K562 (cell line): ENCODE data around the gene SIK1. TPM values are rescaled to one million over a fixed set of nuclear protein-coding genes. Genes with fewer than 3 reads are reported as not detected.

Source experiments
- ATAC-seq: fragments of 200-7000 bp; cut with Tn5 transposase; 3 replicates; pipeline ENCODE4 v1.9.1; 2020; ENCODE audit warnings: moderate library complexity
- BruUV-seq: library from RNA; stranded (reverse); fragments of 400-500 nt; replicated peaks from 2 replicates; lab custom pipeline; 2021; lab: Mats Ljungman, UMichigan
- CTCF ChIA-PET: fragments of 300-600 bp; formaldehyde crosslinking; extraction: SDS; loops from one replicate; lab custom pipeline; 2021; ENCODE audit warnings: low intra/inter-chr PET ratio; lab: Yijun Ruan, JAX
- POLR2A ChIA-PET: fragments of 300-600, 350-650 bp; sonication (Branson Sonifier 250); formaldehyde crosslinking; extraction: SDS; loops from one replicate; lab custom pipeline; 2021; ENCODE audit warnings: antibody characterized with exemption, inconsistent platforms; lab: Yijun Ruan, JAX
- DNase-seq, 4 experiments: peaks; one replicate each; pipeline versions ENCODE4 v3.0.0 to v3.0.0-alpha.2; 2011 to 2018; ENCODE audit warnings: low spot score in 3 of 4, mixed read lengths in 3 of 4; ENCODE audit errors: extremely low read depth in 1 of 4
- FAIRE-seq: peaks from 2 replicates; lab custom pipeline; 2011; peaks lifted over from hg19 to GRCh38; lab: Jason Lieb, UNC
- H2AFZ ChIP-seq: 2 replicates; pipeline ENCODE4 v1.6.0; 2011; ENCODE audit warnings: low read depth, low read length, control low read depth, inconsistent platforms
- H3K27ac ChIP-seq: fragments of 200-600 bp; 3 replicates; pipeline ENCODE4 v1.8.0; 2011; ENCODE audit warnings: low read depth, mild to moderate bottlenecking, control low read depth, inconsistent platforms, low read length, moderate library complexity, mixed read lengths; ENCODE audit errors: extremely low read depth
- H3K27me3 ChIP-seq, 2 experiments: fragments of 300-600 bp in 1 of 2; 2 replicates in 1 of 2; 3 replicates in 1 of 2; pipeline versions ENCODE4 v1.6.0 to v1.8.0; 2011; ENCODE audit warnings: inconsistent platforms in 2 of 2, low read length in 2 of 2, mild to moderate bottlenecking in 1 of 2, mixed read lengths in 1 of 2, moderate library complexity in 1 of 2; ENCODE audit not compliant: control insufficient read depth in 2 of 2, insufficient read depth in 2 of 2
- H3K36me3 ChIP-seq: fragments of 300-600 bp; 3 replicates; pipeline ENCODE4 v1.8.0; 2011; ENCODE audit warnings: mild to moderate bottlenecking, low read length, inconsistent platforms; ENCODE audit not compliant: control insufficient read depth, insufficient read depth
- H3K4me1 ChIP-seq, 2 experiments: fragments of 200-600 bp in 1 of 2; replicated peaks in 1 of 2; 2 replicates in 1 of 2; 3 replicates in 1 of 2; pipeline versions ENCODE4 v1.5.1 to v1.8.0; 2011; ENCODE audit warnings: inconsistent platforms in 2 of 2, low read length in 2 of 2, mild to moderate bottlenecking in 1 of 2, mixed read lengths in 1 of 2, moderate library complexity in 1 of 2; ENCODE audit not compliant: control insufficient read depth in 2 of 2, insufficient read depth in 2 of 2
- H3K4me2 ChIP-seq: 2 replicates; pipeline ENCODE4 v1.6.1; 2011; ENCODE audit warnings: low read length, control low read depth, inconsistent platforms, mixed read lengths; ENCODE audit not compliant: insufficient read depth
- H3K4me3 ChIP-seq: fragments of 200-600 bp; sonication (generic), shearing (Covaris generic); 2 replicates; pipeline ENCODE4 v1.5.1; 2016; ENCODE audit warnings: control low read depth, inconsistent platforms
- H3K79me2 ChIP-seq: fragments of 200-600 bp; 3 replicates; pipeline ENCODE4 v1.8.0; 2011; ENCODE audit warnings: low read length, inconsistent platforms; ENCODE audit not compliant: control insufficient read depth, insufficient read depth
- H3K9ac ChIP-seq, 2 experiments: 2 replicates each; pipeline versions ENCODE4 v1.6.0 to v1.6.1; 2011; ENCODE audit warnings: low read depth in 2 of 2, low read length in 2 of 2, control low read depth in 1 of 2, inconsistent platforms in 1 of 2, mild to moderate bottlenecking in 1 of 2, mixed read lengths in 1 of 2; ENCODE audit not compliant: insufficient read depth in 1 of 2
- H3K9me1 ChIP-seq: one replicate; pipeline ENCODE4 v1.6.0; 2011; ENCODE audit warnings: inconsistent platforms, mild to moderate bottlenecking, low read length, moderate library complexity; ENCODE audit not compliant: control insufficient read depth, insufficient read depth
- H3K9me3 ChIP-seq: replicated peaks from 2 replicates; pipeline ENCODE4 v1.5.1; 2011; ENCODE audit warnings: low read depth, low read length, inconsistent platforms; ENCODE audit not compliant: control insufficient read depth, insufficient read depth
- H4K20me1 ChIP-seq: replicated peaks from 2 replicates; pipeline ENCODE4 v1.6.1; 2011; ENCODE audit warnings: low read length, inconsistent platforms, mixed read lengths; ENCODE audit not compliant: control insufficient read depth, insufficient read depth
- ARID2 ChIP-seq: fragments of 450-650 bp; IDR thresholded peaks from 2 replicates; pipeline ENCODE4 v1.6.1; 2017; ENCODE audit warnings: antibody characterized with exemption, mild to moderate bottlenecking
- CREB3 ChIP-seq: fragments of 450-650 bp; conservative IDR thresholded peaks from 2 replicates; pipeline ENCODE4 v1.6.1; 2016; ENCODE audit warnings: missing genetic modification characterization, low read depth, mild to moderate bottlenecking, missing compliant biosample characterization, moderate library complexity
- MTF1 ChIP-seq: fragments of 250-450 bp; sonication (Bioruptor Pico); IDR thresholded peaks from 2 replicates; pipeline ENCODE4 v1.9.0; 2021; ENCODE audit warnings: moderate library complexity, mild to moderate bottlenecking, inconsistent platforms, borderline replicate concordance
- PML ChIP-seq: IDR thresholded peaks from 2 replicates; pipeline ENCODE4 v1.6.1; 2012; ENCODE audit warnings: low read length, inconsistent platforms
- POLR2B ChIP-seq: fragments of 450-650 bp; IDR thresholded peaks from 2 replicates; pipeline ENCODE4 v1.6.1; 2018; ENCODE audit warnings: low read depth; ENCODE audit not compliant: partially characterized antibody
- SREBF2 ChIP-seq: sonication (generic); formaldehyde crosslinking; IDR thresholded peaks from 2 replicates; pipeline ENCODE4 v1.4.0; 2020; ENCODE audit warnings: mild to moderate bottlenecking, missing genetic modification reagents
- THRB ChIP-seq: fragments of 450-650 bp; formaldehyde crosslinking; conservative IDR thresholded peaks from 2 replicates; pipeline ENCODE4 v1.4.0; 2022; ENCODE audit warnings: mild to moderate bottlenecking, missing genetic modification characterization
- TSC22D4 ChIP-seq: fragments of 450-650 bp; IDR thresholded peaks from 2 replicates; pipeline ENCODE4 v1.6.1; 2016; ENCODE audit warnings: missing genetic modification characterization, missing biosample characterization, control low read depth
- ZBTB7A ChIP-seq: IDR thresholded peaks from 2 replicates; pipeline ENCODE4 v1.6.1; 2011; ENCODE audit warnings: low read depth, mild to moderate bottlenecking, low read length, moderate library complexity, borderline replicate concordance; ENCODE audit not compliant: control insufficient read depth
- ZNF740 ChIP-seq, 3 experiments: fragments of 200-800 bp in 1 of 3; sonication (Bioruptor generic) in 1 of 3; sonication (generic) in 1 of 3; formaldehyde crosslinking in 1 of 3; IDR thresholded peaks; 2 replicates each; pipeline versions ENCODE4 v1.6.1 to v1.8.0; 2016 to 2022; ENCODE audit warnings: mild to moderate bottlenecking in 2 of 3, missing compliant biosample characterization in 2 of 3, missing genetic modification characterization in 2 of 3, missing genetic modification reagents in 1 of 3
- ZNF76 ChIP-seq: fragments of 250-450 bp; sonication (Bioruptor Pico); IDR thresholded peaks from 2 replicates; pipeline ENCODE4 v1.4.0; 2020; ENCODE audit warnings: mild to moderate bottlenecking, moderate library complexity, borderline replicate concordance
- WGBS: fragments of 100-300 bp; shearing (Covaris generic); methylation state at CpG from one replicate; pipeline ENCODE4 v1.1.6; 2016; ENCODE audit warnings: low coverage, mixed read lengths; ENCODE audit not compliant: insufficient coverage; ENCODE audit errors: missing lambda C conversion rate; 5-methylcytosine and 5-hydroxymethylcytosine counted together
- in situ Hi-C: fragments of 300-500 bp; cut with MboI; formaldehyde crosslinking; loops from 4 replicates; pipeline ENCODE4 v1.15.0; 2018; ENCODE audit warnings: inconsistent platforms, mixed read lengths
- intact Hi-C: fragments of 100-400 bp; cut with micrococcal nuclease; formaldehyde crosslinking; loops from 2 replicates; pipeline ENCODE4 v1.14.2; 2022
- polyA plus RNA-seq, 8 experiments: library from polyadenylated mRNA; depleted of rRNA in 4 of 8; stranded (reverse) in 5 of 8; unstranded in 3 of 8; fragments of >200 nt; fragmentation: Nextera tagmentation in 2 of 8; fragmentation: Illumina TruSeq in 1 of 8; extraction: Ambion mirVana in 2 of 8; extraction: Trizol in 1 of 8; gene quantifications; 2 replicates each; pipeline versions ENCODE4 v1.2.1 to v1.2.3, GENCODE V29; 2011 to 2014; ENCODE audit warnings: inconsistent platforms in 1 of 8, missing spikeins in 1 of 8
- total RNA-seq, 7 experiments: library from RNA; depleted of rRNA in 6 of 7; stranded (reverse); fragments of >200 nt in 6 of 7; fragmentation: Illumina TruSeq in 2 of 7; extraction: Trizol in 2 of 7; gene quantifications; 2 replicates each; pipeline versions ENCODE4 v1.2.1 to v1.2.3, GENCODE V29; 2011 to 2021; ENCODE audit warnings: low replicate concordance in 1 of 7
- TF ChIP-seq, protein P1 (sequence below): sonication (generic); formaldehyde crosslinking; IDR thresholded peaks from 2 replicates; pipeline ENCODE4 v1.8.0; 2022; ENCODE audit warnings: mild to moderate bottlenecking, missing genetic modification reagents

The SIK1 gene
- total and polyA plus RNA-seq, 9 of the 15 experiments (the other 6 are each of a cell fraction or from before 2014, with no cell fraction given), result 0.45 to 4.3 (median 1.8) TPM; not detected in 2

DNA sequence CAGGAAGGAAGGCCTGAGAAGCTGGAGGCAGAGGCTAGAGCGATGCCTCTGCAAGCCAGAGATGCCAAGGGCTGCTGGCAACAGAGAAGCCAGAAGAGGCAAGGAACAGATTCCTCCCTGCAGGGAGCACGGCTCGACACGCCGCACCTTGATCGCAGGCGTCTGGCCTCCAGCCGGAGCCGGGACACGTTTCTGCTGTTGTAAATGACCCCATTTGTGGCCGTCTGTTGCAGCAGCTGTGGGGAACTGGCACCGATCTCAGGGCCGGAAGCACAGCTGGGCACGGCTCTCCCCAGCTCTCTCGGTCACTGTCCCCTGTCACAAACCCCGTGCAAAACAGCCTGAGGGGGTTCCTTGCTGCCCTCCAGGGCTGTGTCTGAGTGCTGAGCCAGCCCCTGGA lies 59.6 kb downstream of the SIK1 start (continued):
- TF ChIP-seq TSC22D4 (tag) (no peak), PML (no peak), THRB (no peak)
- TF ChIP-seq, protein P1, sequence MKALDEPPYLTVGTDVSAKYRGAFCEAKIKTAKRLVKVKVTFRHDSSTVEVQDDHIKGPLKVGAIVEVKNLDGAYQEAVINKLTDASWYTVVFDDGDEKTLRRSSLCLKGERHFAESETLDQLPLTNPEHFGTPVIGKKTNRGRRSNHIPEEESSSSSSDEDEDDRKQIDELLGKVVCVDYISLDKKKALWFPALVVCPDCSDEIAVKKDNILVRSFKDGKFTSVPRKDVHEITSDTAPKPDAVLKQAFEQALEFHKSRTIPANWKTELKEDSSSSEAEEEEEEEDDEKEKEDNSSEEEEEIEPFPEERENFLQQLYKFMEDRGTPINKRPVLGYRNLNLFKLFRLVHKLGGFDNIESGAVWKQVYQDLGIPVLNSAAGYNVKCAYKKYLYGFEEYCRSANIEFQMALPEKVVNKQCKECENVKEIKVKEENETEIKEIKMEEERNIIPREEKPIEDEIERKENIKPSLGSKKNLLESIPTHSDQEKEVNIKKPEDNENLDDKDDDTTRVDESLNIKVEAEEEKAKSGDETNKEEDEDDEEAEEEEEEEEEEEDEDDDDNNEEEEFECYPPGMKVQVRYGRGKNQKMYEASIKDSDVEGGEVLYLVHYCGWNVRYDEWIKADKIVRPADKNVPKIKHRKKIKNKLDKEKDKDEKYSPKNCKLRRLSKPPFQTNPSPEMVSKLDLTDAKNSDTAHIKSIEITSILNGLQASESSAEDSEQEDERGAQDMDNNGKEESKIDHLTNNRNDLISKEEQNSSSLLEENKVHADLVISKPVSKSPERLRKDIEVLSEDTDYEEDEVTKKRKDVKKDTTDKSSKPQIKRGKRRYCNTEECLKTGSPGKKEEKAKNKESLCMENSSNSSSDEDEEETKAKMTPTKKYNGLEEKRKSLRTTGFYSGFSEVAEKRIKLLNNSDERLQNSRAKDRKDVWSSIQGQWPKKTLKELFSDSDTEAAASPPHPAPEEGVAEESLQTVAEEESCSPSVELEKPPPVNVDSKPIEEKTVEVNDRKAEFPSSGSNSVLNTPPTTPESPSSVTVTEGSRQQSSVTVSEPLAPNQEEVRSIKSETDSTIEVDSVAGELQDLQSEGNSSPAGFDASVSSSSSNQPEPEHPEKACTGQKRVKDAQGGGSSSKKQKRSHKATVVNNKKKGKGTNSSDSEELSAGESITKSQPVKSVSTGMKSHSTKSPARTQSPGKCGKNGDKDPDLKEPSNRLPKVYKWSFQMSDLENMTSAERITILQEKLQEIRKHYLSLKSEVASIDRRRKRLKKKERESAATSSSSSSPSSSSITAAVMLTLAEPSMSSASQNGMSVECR (CRISPR knock-in tag), result no peak
- TF ChIP-seq, all 486 proteins: peak for 0

DNA sequence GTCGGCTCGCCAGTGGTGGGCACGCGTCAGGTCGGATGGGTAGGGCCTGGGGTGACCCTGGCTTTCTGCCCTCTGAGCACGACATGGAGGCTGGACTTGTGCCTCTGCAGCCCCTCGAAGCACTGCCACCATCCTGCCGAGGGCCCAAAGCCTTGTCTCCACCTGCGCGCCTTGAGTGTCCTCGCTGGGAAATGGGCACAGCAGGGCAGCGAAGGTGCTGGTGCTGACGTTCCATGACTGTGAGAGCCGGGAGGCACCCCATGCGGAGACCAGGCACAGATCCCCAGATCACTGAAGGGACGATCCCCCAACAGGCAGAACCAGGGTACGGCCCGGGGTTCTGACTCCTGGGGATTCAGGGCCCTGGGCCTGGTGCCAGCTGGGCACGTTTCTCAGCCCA lies 60.3 kb downstream of the SIK1 start:
- peaks cover 0 to 27% of the 10 kb centered on the region in 2 experiments; a peak in 3 of 5 replicates for H3K4me1 ChIP-seq
- no peaks in the 10 kb centered on the region for H3K79me2 ChIP-seq
- H3K4me2 ChIP-seq, result no peak overlapping the region
- H3K9me3 ChIP-seq, result no peaks in the 10 kb centered on the region
- ChIA-PET POLR2A (no interaction called here), CTCF (no interaction called here)
- H3K36me3 ChIP-seq, result no peaks in the 10 kb centered on the region
- no TSS peak for BruUV-seq
- H3K27me3 ChIP-seq, result peaks cover 42 to 93% of the 10 kb centered on the region in 2 experiments
- H3K9ac ChIP-seq, result no peak overlapping the region
- in situ Hi-C loops, result no loop called here
- no peak for ATAC-seq
- H3K4me3 ChIP-seq, result no peak overlapping the region
- H3K9me1 ChIP-seq, result no peaks in the 10 kb centered on the region
- no peak for DNase-seq
- H3K27ac ChIP-seq, result no peak overlapping the region
- peaks cover 21% of the 10 kb centered on the region; the same call in 1 of the 2 replicates for H4K20me1 ChIP-seq
- intact Hi-C loops, result no loop called here
- H2AFZ ChIP-seq, result no peak overlapping the region
- FAIRE-seq, result no peak
- WGBS, result 14% methylated on average over 19 of the region's 19 CpGs
- TF ChIP-seq ARID2 (no peak), SREBF2 (CRISPR knock-in tag) (no peak), MTF1 (CRISPR knock-in tag) (no peak), ZNF76 (CRISPR knock-in tag) (no peak), ZBTB7A (no peak), CREB3 (tag) (no peak), POLR2B (no peak), ZNF740 (CRISPR knock-in tag; IDR thresholded peaks at IDR 0.05) (no peak), ZNF740 (tag; IDR thresholded peaks at IDR 0.05) (no peak)
